HG02938 (cell line): ENCODE measurements around the gene TMEM108.
A peak's percentile ranks its signal among the peaks of the same experiment; 100 is the strongest.

Experiments used
- ATAC-seq: cut with Tn5 transposase; IDR thresholded peaks from one replicate; pipeline ENCODE4 v1.9.1; 2021; ENCODE audit warnings: mild to moderate bottlenecking, moderate library complexity; ENCODE audit not compliant: unreplicated experiment

TMEM108 gene

GRCh38 chr3:133269393-133269792 lies 231.2 kb downstream of the TMEM108 start:
- no peak for ATAC-seq

- ATAC-seq, result no peak
Observed at GRCh38 chr3:133270631-133271030, 232.4 kb downstream of the TMEM108 start.

GRCh38 chr3:133271042-133271441 lies 232.9 kb downstream of the TMEM108 start:
- ATAC-seq, result no peak

DNA sequence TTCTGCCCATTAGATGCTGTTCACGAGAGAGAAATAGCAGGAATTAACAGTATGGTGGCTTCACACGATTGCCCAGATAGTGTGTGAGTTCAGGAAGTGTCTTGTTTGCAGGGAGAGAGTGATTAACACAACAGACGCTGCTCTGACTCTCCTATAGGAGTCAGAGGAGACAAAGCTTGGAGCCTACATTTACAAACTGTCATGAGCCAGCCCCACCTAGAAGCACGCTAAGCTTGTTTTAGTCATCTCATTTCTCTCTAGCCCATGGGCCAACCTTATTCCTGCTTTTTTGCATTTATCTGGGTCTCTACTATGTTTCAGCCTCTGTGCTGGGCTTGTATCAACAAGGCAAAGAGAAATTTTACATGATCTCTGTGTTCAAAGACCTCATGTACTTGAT lies 233.3 kb downstream of the TMEM108 start:
- no peak for ATAC-seq

DNA sequence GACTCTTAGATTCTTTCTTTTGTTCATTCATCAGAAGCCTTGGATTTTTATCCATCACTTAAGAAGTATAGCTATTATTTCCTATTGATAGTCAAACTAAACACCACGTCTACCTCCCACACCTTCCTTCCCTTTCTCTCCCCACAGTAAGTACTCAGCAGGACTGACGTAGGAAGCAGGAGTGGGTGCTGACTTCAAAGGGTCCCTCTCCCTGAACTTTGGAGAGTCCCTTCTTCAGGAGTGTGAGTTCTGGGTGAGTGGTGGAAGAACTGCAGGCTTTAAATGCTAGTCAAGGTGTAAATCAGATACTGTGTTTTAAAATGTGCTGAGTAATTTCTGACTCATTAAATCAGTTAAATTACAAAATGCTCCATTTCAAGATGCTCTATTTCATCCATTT lies 235.2 kb downstream of the TMEM108 start:
- no peak for ATAC-seq

DNA sequence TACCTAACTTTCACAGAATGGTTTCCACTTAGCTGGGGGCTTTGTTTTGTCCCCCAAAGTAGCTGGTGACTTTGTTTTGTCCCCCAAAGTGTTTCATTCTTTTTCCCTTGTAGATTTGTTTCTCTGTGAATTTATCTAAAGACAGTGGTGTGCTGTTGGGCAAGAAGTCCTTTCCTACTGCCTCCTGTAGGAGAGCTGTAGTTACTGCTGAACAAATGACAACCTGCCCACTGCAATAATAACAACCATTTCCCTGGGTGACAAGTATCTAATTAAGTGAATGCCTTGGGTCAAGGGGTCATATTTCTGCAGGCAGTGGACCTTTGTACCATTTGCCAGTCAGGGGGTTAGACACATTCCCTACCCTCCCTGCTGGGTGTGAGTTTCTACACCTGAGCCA lies 236.3 kb downstream of the TMEM108 start:
- no peak for ATAC-seq

DNA sequence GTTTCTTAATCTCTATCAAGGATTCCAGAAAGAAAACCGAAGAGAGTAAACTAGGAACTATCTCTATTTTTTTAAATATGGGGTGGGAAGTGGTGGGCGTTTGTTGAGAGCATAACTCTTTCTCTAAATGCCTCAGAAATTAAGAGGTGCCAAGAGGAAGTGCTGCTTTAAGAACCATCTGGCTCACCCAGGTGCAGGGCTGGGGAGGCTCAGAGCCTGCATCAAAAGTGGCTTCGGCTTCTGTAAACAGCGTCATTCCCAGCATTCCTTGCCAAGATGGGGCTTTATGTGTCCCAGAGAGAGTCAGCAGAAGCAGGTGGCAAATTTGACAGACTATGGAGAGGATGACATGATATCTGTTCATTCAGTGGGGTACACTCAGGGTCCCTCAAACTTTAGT lies 238.4 kb downstream of the TMEM108 start:
- ATAC-seq, result no peak

GRCh38 chr3:133277813-133278212 lies 239.6 kb downstream of the TMEM108 start:
- no peak for ATAC-seq

- no peak for ATAC-seq
Observed at GRCh38 chr3:133278260-133279043, 240.3 kb downstream of the TMEM108 start.

DNA sequence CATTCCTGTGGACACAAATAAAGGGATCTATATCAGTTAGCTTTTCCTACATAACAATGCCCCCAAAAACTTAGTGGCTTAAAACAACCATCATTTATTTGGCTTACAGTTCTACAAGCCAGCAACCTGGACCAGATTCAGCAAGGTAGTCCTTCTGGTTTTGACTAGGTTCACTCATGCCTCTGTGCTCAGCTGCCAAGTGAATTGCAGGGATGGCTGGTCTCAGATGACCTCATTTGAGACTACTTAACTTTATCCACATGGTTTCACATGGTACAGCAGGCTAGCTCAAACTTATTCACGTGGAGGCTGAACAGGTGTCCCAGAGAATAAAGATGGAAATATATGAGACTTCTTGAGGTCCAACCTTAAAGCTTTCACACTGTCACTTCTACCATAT lies 242.4 kb downstream of the TMEM108 start:
- ATAC-seq, result no peak

DNA sequence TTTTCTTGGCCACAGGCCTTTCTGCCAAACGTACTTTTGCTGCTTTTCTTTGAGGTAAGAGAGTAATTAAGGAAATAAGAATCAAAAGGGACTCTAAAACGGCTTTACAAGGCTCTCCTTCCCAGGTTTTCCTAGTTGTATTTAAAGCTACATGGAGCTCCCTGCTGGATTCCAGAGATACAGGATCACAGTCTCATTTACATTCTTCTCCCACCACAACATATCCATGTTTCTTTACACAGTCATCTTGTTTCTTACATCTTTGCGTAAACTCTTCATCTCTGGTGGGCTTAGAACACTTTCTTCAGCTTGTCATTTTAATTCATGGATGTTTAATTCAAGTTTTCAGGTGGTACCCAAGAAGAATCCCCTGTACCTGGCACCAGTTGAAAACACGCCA lies 244.0 kb downstream of the TMEM108 start:
- ATAC-seq, result no peak

DNA sequence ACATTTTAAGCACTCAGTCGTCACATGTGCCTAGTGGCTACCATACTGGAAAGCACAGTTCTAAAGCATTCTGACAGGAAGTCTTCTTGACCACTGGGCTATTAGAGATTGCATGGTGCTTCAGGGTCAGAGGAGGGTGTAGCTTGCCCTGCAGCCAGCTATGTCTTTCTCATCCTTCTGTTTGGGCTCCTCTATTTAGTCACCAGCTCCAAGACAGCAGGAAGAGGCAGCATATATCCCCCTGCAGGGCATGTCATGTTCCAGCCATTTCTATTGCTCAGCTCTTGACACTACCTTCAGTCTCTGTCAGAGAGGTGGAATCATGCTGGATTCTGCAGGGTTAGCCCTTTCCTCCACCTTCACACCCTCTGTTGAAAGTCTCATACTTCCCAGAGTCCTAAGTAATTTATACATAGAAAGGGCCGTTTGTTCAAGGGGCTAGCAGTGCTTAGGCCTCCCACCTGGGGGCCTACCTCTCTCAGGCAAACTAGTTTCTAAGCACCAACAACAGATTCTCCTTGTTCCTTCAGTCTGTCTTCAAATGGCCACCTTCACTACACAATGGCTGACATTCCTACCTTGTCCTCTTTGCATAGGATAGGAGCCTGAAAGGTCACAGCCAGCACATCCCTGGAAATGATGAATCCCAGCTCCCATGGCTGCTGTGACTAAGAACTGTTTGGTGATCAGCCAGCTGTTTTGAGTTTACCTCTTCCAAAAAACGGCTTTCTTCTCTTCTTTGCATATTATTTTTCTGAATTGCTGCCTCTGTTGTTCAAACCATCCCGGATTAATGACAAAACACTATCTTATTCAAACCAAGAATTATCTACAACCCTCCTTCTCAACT lies 246.0 kb downstream of the TMEM108 start:
- ATAC-seq, result no peak

GRCh38 chr3:133289322-133289721 lies 251.1 kb downstream of the TMEM108 start:
- ATAC-seq, result no peak

DNA sequence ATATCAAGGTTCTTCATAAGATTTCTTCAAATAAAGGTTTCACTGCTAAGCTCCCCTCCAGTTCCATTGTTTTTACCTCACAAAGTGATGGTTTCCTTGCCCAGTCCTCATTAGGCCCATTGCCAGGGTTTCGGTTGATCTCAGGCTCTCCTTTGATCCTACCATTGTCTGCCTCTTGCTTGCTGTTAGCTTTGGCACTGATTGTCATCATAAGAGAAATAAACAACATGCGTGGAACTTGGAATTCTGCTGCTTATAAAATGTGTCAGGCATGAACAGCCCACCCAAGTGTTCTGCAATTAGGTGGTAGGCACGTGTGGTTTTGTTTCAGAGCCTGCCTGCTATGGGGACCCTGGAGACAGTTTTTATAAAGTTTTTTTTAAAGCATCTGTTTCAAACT lies 254.1 kb downstream of the TMEM108 start:
- ATAC-seq, result no peak

DNA sequence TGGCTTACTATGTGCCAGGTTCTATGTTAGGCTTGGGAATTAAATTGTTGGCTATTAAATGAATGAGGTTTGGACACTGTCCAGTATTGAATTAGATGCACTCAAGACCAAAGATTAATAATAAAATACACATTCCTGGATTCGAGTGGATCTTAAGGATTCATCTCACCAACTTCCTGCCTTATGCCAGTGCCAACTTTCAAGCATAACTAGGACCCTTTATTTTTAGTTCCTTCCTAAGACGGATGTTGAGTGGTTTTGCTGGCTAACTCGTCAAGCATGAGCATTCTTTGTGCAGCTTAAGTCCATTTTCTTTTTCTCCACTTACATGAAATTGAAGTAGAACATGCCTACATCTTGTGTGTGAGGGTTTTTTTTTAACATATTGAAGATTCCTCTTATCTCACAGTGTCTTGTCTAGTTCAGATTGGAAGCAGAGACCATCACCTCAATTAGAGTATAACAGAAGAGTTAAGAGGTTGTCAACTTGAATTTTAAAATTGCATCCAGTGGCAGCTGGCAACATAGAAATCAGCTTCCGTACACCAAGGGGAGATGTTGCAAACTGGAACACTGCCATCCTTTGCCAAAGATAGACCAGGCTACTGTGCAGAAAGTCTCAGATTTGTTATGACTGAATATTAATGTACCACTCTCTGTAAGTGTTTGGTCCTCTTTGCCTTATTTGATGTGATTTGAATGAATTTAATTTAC lies 255.4 kb downstream of the TMEM108 start:
- ATAC-seq, result no peak

GRCh38 chr3:133294253-133294652 lies 256.1 kb downstream of the TMEM108 start:
- no peak for ATAC-seq

GRCh38 chr3:133295199-133295901 lies 257.2 kb downstream of the TMEM108 start:
- peak; percentile 75 for ATAC-seq

- no peak for ATAC-seq
Observed at GRCh38 chr3:133295944-133296917, 258.0 kb downstream of the TMEM108 start.

DNA sequence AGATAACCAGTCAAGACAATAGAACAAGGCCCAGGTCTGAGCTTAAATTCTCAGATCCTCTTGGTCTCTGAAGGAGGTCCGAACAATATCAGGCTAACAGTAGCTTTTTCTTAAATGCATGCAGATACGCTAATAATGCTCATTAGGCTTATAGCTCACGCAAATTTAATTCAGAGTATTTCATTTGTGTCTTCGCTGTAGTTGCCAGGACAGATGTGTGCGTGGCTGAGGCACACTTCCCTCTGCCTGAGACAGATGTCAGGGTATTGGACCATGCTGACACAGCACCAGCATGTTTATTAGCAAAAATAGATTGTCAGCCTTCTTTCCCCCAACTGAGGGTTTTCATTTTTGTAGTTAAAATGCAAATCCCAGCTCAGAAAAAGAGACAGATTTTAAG lies 258.8 kb downstream of the TMEM108 start:
- no peak for ATAC-seq

GRCh38 chr3:133300102-133300501 lies 261.9 kb downstream of the TMEM108 start:
- no peak for ATAC-seq
